HL-60/S4 treated with phorbol 12-myristate 13-acetate at 8.2 ng/mL for 4 days and 3 days (cell line): Measurements from ENCODE around the gene CCDC88C.

Experiments
- in situ Hi-C: fragments of 300-500 bp; cut with MboI; formaldehyde crosslinking; loops from 2 replicates; pipeline ENCODE4 v1.15.0; 2022; ENCODE audit warnings: low sequenced_read_pairs

CCDC88C gene

DNA sequence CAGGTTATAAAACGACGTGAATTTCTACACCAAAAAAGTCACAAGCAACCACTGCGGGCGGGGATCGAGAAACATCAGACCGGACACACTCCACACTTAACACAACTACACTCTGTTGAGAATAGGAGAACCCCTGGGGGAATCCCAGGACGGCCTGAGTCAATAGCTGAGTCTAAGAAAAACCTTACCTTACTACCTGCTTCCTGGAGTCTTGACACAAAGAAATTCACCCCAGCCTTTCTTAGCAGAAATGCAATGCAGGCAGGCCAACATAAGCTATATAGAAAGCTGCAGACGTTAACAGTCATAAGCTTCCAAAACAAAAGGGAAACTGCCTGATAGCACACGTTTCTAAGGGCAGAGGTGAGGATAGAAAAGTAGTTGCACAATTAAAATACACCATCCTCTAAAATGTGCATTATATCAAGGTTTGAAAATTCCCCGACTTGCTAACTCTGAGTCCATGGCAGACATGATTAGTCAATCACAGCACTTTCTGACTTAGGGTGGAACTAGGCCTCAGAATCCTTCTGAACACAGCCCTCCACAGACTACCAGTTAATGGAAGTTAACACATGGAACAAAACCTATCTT, 68.0 kb downstream of the CCDC88C start:
- in situ Hi-C loops = no loop called here

DNA sequence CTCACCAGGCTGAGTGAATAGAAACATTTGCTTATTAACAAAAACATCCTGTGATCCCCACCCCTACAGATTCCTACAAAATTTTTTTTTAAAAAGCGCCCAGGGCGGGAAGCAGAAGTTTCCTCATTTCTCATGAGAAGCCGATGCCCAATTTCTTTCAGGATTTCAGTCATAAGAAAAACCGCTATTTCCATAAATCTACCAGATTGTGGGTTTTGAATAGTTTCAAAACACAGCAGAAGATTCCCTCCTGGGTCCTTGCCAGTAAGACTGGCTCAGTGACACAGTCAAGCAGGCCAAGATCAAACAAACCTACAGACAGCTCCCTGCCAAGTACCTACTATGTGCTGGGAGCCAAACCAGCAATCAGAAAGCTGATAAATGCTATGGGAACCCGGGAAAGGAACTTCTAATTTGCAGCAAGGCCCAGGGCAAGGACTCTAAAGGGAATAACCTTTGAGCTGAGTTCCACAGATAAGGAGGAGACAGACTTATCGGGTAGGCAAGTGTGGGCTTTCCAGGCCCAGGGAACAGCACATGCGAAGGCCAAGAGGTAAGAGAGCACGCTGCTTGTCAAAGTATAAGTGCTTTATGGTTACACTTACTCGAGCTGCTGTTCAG, 68.7 kb downstream of the CCDC88C start:
- in situ Hi-C loops = no loop called here

DNA sequence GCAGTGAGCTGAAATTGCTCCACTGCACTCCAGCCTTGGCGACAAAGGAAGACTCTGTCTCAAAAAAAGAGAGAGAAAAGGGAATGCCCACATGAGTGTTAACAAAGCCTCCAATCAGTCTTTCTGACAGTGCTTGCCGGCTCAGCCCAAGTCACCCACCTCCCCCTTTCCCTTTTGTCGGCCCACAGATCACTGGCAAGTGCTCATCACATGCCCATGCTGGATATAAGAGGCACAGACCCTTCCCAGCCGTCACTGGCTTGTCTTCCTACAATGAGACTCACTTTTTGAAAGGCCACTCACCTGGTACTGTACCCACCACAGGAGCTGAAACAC, 70.8 kb downstream of the CCDC88C start:
- in situ Hi-C loops = no loop called here

DNA sequence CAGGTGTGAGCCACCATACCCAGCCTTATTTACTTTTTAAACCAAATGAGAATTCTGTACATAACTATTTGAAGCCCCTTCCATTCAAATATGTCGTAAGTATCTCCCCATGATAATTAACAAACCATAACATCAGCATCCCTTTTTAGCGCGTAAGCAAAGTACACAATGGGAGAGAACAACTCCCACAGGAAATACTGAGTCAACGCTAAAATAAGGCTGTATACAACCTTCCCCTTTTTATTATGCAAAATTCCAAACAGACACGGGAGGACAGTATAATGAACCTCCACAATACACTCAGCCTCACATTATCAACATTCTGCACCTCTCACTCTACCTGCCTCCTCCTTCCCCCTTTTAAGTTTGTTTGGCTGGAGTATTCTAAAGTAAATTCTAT, 73.5 kb downstream of the CCDC88C start:
- in situ Hi-C loops = no loop called here

DNA sequence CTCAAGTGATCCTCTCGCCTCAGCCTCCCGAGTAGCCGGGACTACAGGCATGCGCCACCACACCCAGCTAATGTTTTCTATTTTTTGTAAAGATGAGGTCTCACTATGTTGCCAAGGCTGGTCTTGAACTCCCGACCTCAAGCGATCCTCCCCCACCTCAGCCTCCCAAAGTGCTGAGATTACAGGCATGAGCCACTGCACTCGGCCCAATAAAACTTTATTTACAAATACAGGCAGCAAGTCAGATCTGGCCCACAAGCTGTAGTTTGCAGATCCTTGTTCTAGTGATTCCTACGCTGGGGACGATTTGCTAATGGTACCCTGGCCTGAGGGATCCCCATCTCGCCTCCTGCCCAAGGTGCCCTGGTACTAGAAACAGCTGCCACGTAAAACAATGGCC, 74.6 kb downstream of the CCDC88C start:
- in situ Hi-C loops = no loop called here

DNA sequence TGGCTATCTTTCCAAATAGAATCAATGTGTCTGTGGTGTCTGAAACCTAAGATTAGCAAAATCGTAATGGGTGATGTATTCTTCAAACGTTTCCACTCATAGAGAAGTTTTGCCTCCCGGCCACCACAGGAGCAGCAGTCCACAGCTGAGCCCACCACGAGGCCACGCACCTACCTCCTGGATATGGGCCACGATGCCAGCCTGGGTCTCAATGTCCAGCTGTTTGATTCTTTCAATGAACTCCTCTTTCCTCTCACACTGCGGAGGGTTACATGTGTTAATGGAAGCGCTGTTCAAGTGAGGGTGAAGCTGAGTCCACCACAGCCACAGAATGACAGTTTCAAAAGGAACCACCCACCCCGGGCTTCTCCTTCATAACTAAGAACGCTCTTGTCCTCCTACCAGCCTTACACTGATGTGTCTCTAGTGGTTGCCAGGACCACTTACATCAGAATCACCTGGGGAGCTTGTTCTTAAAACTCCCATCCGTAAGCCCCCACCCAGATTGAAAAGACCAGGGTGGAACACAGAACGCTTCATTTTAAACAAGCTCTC, 75.3 kb downstream of the CCDC88C start:
- in situ Hi-C loops = no loop called here

DNA sequence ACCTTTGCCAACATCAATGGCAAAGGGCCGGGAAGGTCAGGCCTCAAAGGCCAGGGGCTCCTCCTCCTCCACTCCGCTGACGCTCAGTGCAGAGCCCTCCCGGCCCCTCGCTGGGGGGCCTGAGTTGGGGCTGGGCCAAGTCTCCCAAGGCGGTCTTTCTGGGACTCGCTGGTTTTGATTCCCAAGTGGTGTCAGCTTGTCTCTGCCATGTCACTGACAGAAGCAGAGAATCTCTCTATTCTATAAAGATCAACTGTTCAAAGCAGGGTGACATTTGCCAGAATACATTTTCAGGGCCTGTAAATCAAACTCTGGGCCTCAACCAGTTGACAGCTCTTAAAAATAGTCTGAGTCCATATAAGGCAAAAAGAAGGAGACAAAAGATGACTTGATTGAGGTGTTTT, 75.9 kb downstream of the CCDC88C start:
- in situ Hi-C loops = no loop called here

DNA sequence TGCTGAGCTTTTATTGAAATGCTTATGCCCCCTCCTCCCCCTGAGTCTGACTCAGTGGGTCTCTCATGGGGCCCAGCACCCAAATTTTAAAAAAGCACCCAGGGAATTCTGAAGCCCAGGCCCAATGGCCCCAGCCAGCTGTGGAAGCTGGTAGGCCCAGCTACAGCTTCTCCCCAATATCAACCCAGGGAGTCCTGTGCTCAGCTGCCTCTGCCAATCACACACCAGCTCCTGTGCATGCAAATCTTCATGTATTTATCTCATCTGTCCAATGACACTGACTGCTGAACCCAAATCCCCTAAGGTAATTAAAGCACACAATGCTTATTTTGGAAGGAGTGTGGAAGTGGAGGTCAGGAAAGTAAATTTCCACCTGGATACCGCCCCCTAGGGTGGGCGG, 76.3 kb downstream of the CCDC88C start:
- in situ Hi-C loops = no loop called here

DNA sequence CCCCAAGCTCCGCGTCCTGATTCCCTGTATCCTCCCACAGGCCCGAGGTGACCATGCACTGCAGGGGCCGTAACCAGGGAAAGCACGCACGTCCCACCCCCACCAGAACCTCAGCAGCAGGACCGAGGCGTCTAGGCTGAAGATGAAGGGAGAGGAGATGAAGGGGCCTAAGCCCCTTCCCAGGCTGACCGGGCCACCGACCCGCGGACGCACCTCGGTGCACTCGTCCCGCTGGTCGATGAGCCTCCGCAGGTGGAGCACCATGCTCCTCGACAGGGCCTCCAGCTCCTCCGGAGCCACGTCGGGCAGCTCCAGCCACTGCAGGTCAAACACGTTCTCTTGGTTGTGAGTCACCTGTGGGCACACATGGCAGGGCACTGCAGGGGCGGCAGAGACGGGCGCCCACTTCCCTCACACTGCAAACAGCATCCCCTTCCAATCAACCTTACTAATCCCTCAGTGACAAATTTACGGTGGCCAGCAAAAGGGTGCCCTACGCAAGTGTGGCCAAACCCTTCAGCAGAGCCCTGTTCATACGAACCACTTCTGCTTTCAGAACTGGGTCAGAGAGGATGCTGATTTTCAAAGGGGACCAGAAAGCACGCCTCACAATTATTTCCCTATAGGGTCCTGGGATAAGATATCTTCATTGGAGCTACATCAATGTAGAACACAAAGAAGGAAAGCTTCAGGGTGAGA, 77.8 kb downstream of the CCDC88C start:
- in situ Hi-C loops = no loop called here

DNA sequence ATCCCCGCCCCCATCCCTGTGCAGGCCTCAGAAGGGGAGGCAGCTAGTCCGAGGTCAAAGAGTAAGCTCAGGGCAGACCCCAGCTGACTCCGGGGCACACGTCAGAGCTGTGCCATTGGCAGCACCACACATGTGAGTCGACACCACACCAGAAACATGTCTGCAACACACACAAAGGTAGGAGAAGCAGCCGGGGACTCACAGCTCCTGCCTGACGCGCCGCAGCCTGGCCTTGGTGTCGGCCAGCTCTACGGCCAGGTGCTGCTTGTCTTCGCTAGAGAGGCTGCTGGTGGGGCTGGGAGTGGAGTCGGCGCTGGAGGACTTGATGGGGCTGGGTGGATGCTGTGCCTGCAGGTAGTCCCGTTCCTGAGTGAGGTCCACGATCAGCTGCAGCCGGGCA, 78.5 kb downstream of the CCDC88C start:
- in situ Hi-C loops = no loop called here

DNA sequence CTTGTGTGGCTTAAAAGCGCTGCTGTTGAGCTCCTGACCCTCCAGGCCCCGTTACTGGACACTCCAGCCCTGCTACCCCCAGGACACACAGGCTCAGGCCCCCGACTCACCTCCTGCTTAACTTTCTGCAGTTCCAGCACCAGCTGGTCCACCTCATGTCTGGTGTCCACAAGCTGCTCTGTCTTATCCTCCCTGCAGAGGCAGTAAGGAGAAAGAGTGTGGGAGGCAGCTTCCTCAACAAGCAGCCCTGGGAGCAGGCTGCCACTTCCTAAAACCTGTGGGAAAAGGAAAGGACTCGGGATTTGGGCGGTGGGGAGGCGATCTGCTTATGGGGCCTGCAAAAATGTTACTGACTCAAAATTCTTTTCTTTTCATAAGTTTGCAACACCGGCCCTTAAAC, 79.2 kb downstream of the CCDC88C start:
- in situ Hi-C loops = no loop called here

DNA sequence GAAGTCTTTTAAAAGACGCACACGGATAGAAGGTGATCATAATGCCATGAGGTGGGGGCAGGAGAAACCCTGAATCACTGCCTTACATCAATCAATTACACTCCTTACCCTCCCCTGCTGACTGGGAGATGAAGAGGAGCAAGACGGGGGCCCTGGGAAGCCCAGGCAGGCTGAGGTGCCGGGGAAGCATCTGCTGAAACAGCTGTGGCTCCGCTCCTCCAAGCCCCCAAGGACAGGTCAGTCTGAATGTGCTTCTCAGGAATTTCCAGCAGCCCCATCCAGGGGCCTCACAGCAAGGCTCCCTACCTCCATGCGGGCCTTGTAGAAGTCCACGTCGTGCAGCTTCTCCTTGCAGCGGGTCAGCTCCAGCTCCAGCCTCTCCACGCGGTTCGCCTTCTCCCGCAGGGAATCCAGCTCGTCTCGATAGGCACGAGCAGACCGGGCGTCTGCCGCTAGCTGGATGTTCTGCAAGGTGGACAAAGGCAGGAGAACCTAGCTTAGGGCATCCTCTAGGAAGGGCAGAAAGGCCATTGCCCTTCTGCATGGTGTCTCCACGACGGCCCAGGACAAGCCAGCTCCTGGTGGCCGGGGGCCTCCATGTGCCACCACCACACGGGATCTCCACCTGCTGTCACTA, 79.8 kb downstream of the CCDC88C start:
- in situ Hi-C loops = no loop called here

DNA sequence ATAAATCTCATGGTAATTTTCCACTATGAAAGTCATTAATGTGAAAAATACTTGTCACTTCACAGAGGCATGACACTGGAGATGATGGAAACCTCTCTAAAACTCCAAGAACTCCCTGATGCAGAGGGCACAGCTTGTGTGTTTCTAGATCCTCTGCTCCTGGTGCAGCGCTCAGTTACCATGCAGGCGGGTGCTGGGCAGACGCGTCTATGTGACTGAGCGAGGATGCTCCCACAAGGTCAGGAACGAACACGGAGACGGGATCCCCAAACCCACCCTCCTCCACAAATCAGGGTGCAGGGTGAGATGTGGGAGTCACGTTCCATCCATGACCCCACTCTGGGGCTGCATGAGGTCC, 81.5 kb downstream of the CCDC88C start:
- in situ Hi-C loops = no loop called here

DNA sequence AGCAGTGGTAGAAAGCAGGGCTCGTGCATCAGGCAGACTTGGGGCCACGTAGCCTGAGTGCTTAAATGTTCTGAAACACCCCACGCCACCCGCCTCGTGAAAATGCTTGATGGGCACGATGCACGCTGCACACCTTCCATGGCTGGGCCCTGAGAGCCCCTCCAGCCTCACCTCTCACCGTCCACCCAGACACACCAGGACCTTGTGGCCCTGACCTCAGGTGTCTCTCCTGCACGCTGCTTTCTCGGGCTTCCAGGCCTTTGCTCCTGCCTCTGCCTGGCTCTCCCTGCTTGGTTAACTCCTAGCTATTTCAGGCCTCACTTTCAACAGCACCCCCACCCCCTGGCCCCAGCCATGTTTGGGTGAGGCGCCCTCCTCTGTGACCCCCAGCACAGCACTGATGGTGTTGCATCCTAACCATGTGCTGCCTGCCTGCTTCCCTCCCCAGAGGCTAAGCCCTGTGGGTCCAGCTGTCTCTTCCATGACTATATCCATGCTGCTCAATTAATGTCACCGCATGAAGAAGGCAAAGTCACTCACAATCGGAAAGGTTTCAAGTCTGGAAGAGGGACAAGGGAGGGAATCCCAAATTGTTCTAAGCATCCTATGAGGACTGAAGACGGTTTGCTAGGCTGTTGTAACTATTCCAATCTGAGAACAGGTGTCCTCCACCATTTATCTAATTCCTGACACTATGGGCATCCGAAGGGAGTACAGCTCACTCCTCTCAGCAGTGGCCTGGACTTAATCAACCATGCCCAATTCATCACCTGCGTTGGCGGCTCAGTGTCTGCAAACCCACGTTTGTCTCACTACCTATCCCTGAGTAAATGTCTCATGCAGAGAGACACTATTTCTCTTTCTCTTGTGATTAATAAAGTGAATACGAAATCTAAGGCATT, 82.2 kb downstream of the CCDC88C start:
- in situ Hi-C loops = no loop called here

DNA sequence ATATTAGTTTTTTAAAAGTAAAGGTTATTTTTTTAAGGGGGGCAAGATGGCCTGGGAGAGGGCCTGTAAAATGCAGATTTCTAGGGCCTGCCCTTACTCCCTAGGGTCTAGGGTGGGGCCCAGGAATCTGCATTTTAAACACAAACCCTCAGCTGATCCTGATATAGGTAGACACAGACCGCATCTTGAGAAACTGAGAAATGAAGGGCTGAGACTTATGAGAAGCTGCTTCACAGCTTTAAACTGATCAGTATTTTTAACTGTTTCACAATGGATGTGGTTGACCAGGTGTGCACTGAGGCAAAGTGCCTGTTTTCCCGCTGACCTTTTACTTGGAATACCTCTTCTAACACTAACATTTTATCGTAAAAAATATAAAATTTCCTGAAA, 84.0 kb downstream of the CCDC88C start:
- in situ Hi-C loops = no loop called here

DNA sequence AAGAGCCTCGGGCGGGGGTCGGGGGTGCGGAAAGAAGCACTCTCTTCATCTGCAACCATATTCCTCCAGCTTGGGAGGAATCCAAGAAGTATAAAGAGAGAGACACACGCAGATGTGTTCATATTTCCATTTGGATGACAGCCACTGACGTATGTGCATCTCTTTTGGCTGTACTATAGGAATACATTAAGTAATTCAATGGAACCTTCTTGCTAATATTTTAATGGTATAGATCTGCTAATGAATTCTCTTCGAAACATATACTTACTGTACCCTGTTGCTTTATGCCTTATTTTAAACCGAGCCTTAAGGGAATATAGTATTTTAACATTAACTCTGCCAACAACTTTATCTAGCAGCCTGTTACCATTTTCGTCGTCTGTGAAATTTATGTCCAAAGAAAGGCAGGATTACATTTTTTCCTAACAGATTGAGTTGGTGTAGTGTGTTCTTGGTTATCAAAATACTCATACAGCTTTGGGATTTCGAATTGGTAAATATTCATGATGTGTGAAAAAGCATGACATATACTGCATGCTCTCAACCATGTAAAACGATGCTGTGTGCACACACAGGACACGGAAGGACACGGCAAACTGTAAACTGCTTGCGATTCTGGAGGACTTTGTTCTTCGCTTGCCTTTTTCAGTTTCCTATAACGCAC, 84.5 kb downstream of the CCDC88C start:
- in situ Hi-C loops = no loop called here

DNA sequence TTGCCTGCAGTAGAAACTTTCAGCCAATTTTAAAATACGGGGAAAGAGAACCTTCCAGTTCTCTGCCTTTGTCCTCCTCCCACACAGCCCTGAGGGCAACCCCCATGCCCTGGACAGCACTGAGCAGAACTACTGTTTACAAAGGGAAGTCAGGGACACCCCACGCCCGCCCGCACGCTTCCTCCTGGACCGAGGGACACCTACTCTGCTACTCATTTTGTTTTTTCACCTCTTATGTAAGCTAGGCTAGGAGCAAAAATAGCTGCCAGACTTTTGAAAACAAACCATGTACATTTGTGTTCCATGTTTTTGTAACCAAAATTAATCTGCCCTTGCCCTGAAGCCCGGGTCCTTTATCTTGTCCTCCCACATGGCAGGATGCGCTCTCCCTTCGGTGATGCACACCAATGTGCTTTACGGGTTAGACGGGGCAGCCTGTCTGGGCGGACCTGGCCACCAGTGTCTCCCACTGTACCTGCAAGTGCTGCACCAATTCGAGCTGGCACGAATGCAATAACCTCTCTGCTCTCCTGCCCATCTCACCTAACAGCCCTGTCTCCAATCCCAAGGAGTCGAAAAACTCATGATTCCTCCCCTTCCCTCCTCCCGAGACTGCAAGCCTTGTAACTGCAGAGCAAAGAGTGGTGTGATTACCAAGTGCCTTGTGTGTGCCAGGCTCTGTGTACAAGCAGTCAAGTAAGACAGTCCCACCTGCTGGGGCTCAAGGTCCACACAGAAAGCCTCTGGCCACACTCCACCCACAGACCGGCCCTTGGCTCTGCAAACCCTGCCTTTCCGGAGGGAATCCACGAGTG, 85.2 kb downstream of the CCDC88C start:
- in situ Hi-C loops = no loop called here

DNA sequence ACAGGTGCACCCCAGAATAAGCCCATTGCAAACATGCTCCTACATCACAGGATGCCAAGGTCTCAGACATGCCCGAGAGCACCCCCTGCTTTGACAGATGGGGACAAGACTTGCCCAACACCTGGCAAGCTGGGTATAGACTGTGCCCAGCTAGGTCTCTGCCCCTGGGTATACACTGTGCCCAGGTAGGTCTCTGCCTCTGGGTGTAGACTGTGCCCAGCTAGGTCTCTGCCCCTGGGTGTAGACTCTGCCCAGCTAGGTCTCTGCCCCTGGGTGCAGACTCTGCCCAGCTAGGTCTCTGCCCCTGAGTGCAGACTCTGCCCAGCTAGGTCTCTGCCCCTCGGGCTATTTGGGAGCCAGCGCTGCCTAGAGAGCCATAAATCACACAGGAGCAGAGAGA, 85.9 kb downstream of the CCDC88C start:
- in situ Hi-C loops = no loop called here

DNA sequence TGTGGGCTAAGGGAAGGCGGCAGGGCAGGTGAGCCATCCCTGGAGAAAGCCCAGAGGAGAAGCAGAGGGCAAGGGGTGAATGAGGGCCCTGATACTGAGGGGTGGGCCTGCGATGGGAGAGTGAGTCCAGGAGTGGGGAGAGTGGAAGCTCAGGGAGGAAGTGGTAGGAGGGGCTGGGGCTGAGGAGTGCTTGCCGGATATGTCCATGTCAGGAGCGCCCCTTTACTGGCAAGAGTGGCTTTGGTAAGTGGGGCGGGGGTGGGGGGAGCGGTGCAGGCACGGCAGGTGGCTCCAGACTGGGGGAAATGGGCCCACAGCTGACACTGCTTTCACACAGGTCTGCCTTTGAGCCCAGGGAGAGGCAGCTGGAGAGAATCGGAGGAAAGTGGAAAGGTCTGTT, 86.8 kb downstream of the CCDC88C start:
- in situ Hi-C loops = no loop called here
